Gastroesophageal sphincter (tissue), 3 donors: ENCODE data around the gene RAD18.

ENCODE experiments used
- CTCF ChIP-seq, 4 experiments: fragments of 200-600 bp in 2 of 4; fragments of 450-650 bp in 2 of 4; sonication (generic) in 1 of 4; IDR thresholded peaks; one replicate each; pipeline ENCODE4 v1.5.1; 2017 to 2019; ENCODE audit warnings: antibody characterized with exemption in 4 of 4, mild to moderate bottlenecking in 2 of 4, moderate library complexity in 2 of 4
- POLR2A ChIP-seq, 2 donors: fragments of 450-650 bp; IDR thresholded peaks; one replicate each; pipeline ENCODE4 v1.6.1; 2017; ENCODE audit warnings: antibody characterized with exemption in 2 of 2, mild to moderate bottlenecking in 2 of 2, moderate library complexity in 1 of 2
- POLR2AphosphoS5 ChIP-seq: sonication (generic); formaldehyde crosslinking; IDR thresholded peaks from one replicate; pipeline ENCODE4 v1.6.1; 2017; ENCODE audit warnings: antibody characterized with exemption

- no peak for TF ChIP-seq CTCF (IDR thresholded peaks at IDR 0.05)
- TF ChIP-seq POLR2AphosphoS5, result no peak
- no peak for TF ChIP-seq POLR2A (IDR thresholded peaks at IDR 0.05)
Measured at GRCh38 chr3:8871306-8871705, 92.0 kb downstream of the RAD18 start.
